Measurements from ENCODE around the gene PSMB7. TPM values are rescaled to one million over a fixed set of nuclear protein-coding genes. Genes with fewer than 3 reads are reported as not detected.

PSMB7 gene
- total and polyA plus RNA-seq, 2 of the 8 experiments (the other 6 are each of a cell fraction or from before 2014, with no cell fraction given) = 222 to 357 TPM

- Histone ChIP-seq H3K79me2 (ENCODE audit: control insufficient read depth in 1 of 2, insufficient read depth in 2 of 2, low read length in 2 of 2) (no peaks in the 10 kb centered on the region), H4K20me1 (replicated peaks in 1 of 2; ENCODE audit: control insufficient read depth in 1 of 2, insufficient read depth in 2 of 2, low read length in 2 of 2) (peaks cover 0 to 3% of the 10 kb centered on the region in 2 experiments), H2BK5ac (ENCODE audit: low read depth, low read length) (no peak overlapping the region), H4K5ac (ENCODE audit: insufficient read length, low read depth, low read length) (no peak overlapping the region), H3K27ac (ENCODE audit: low read depth, low read length) (no peak overlapping the region), H3K4ac (replicated peaks; ENCODE audit: insufficient read length, low read depth, low read length) (no peak overlapping the region), H3K14ac (ENCODE audit: insufficient read length) (no peak overlapping the region), H3K23ac (ENCODE audit: insufficient read length) (no peak overlapping the region), H3K79me1 (ENCODE audit: low read depth, low read length) (no peaks in the 10 kb centered on the region), H3K18ac (ENCODE audit: extremely low read depth, low read length) (no peak overlapping the region), H3K9me3 (ENCODE audit: insufficient read depth in 2 of 2, low read depth in 1 of 2, low read length in 1 of 2) (no peaks in the 10 kb centered on the region), H3K4me3 (ENCODE audit: extremely low read depth in 1 of 4, insufficient read depth in 2 of 4, low read depth in 3 of 4, low read length in 4 of 4) (no peak overlapping the region), H4K91ac (replicated peaks; ENCODE audit: insufficient read length, low read length) (no peak overlapping the region), H3K4me2 (ENCODE audit: insufficient read depth in 1 of 2, low read depth in 2 of 2, low read length in 2 of 2) (no peak overlapping the region), H3K23me2 (ENCODE audit: low read depth, low read length) (peaks cover 2% of the 10 kb centered on the region; the same call in 1 of the 2 replicates), H4K8ac (ENCODE audit: extremely low read depth, insufficient read depth, low read length) (no peak overlapping the region), H3K36me3 (ENCODE audit: control insufficient read depth in 2 of 4, insufficient read depth in 4 of 4, low read length in 3 of 4) (no peaks in the 10 kb centered on the region), H3K56ac (replicated peaks; ENCODE audit: insufficient read length, low read depth, low read length) (no peak overlapping the region), H2BK120ac (replicated peaks; ENCODE audit: low read depth, low read length) (no peak overlapping the region), H2BK12ac (ENCODE audit: low read depth, low read length) (no peak overlapping the region), H2AK5ac (ENCODE audit: low read depth, low read length) (no peak overlapping the region), H2BK15ac (ENCODE audit: low read length) (no peak overlapping the region), H2AFZ (ENCODE audit: low read length) (no peak overlapping the region), H3K9ac (replicated peaks in 1 of 4; ENCODE audit: extremely low read depth in 1 of 4, low read depth in 3 of 4, low read length in 3 of 4) (no peak overlapping the region), H3K27me3 (replicated peaks in 1 of 4; ENCODE audit: control insufficient read depth in 3 of 4, extremely low read depth in 1 of 4, insufficient read depth in 3 of 4, low read length in 3 of 4) (no peaks in the 10 kb centered on the region; a peak in 1 of 7 replicates), H2BK20ac (ENCODE audit: low read length) (no peak overlapping the region), H3K4me1 (replicated peaks in 1 of 4; ENCODE audit: control insufficient read depth in 3 of 4, insufficient read depth in 4 of 4, low read length in 3 of 4) (no peaks in the 10 kb centered on the region)
- ChIA-PET POLR2A (ENCODE audit: partially characterized antibody) (no interaction called here), CTCF (ENCODE audit: partially characterized antibody) (interaction anchor here (0.8 to 3.7 kb wide), 5 partner anchors 11 to 74 kb away, joined by 3 to 13 read pairs (median 4); no protein-coding TSS in a partner anchor)
- 86% methylated on average over 1 of the region's 1 CpG; no CpG with 5 or more reads in 1 of the 2 experiments for WGBS, 2 experiments (ENCODE audit: extremely low coverage in 1 of 2, insufficient coverage in 1 of 2, insufficient read length in 1 of 2, insufficient replicate concordance in 2 of 2, low coverage in 1 of 2, low lambda C conversion rate in 2 of 2, missing lambda C conversion rate in 1 of 2)
- FAIRE-seq (no peak), DNase-seq (ENCODE audit: low read depth in 1 of 2, low spot score in 2 of 2) (no peak)
- no peak for TF ChIP-seq SUZ12 (IDR thresholded peaks at IDR 0.05; ENCODE audit: low read length)
- TF ChIP-seq ZNF274 (IDR thresholded peaks at IDR 0.05; ENCODE audit: borderline replicate concordance, extremely low read depth, low read length) = no peak
- no peak for TF ChIP-seq GABPA (IDR thresholded peaks at IDR 0.05; ENCODE audit: borderline replicate concordance, insufficient read depth, low read length)
- no peak for TF ChIP-seq HDAC2 (IDR thresholded peaks at IDR 0.05; ENCODE audit: borderline replicate concordance in 1 of 2, low read depth in 2 of 2, low read length in 2 of 2)
- TF ChIP-seq TAF7 (optimal IDR thresholded peaks at IDR 0.05; ENCODE audit: borderline replicate concordance, low read depth, low read length) = no peak
- no peak for TF ChIP-seq SIN3A (conservative IDR thresholded peaks at IDR 0.05 in 1 of 2, IDR thresholded peaks at IDR 0.05 in 1 of 2; ENCODE audit: low read depth in 1 of 2, low read length in 2 of 2)
- no peak for TF ChIP-seq E2F6 (IDR thresholded peaks at IDR 0.05)
- TF ChIP-seq BACH1 (IDR thresholded peaks at IDR 0.05; ENCODE audit: low read length) = no peak
- no peak for TF ChIP-seq CTBP2 (IDR thresholded peaks at IDR 0.05; ENCODE audit: borderline replicate concordance, insufficient read depth, insufficient read length, low read length)
- TF ChIP-seq RXRA (IDR thresholded peaks at IDR 0.05; ENCODE audit: insufficient read depth, low read depth, low read length) = no peak
- no peak for TF ChIP-seq NANOG (IDR thresholded peaks at IDR 0.05; ENCODE audit: insufficient read depth, low read depth, low read length, poor library complexity, severe bottlenecking)
- no peak for TF ChIP-seq EP300 (IDR thresholded peaks at IDR 0.05; ENCODE audit: borderline replicate concordance in 1 of 2, low read depth in 2 of 2, low read length in 2 of 2)
Observed at GRCh38 chr9:124462739-124463138, 47.5 kb upstream of the PSMB7 start.

All from H1 (cell line).